COLO829 (cell line): ENCODE data around the gene AUP1.
A peak's percentile ranks its signal among the peaks of the same experiment; 100 is the strongest.

Experiments used
- DNase-seq: peaks from one replicate; pipeline ENCODE4 v3.0.0; 2012; ENCODE audit warnings: low spot score

The AUP1 gene

DNA sequence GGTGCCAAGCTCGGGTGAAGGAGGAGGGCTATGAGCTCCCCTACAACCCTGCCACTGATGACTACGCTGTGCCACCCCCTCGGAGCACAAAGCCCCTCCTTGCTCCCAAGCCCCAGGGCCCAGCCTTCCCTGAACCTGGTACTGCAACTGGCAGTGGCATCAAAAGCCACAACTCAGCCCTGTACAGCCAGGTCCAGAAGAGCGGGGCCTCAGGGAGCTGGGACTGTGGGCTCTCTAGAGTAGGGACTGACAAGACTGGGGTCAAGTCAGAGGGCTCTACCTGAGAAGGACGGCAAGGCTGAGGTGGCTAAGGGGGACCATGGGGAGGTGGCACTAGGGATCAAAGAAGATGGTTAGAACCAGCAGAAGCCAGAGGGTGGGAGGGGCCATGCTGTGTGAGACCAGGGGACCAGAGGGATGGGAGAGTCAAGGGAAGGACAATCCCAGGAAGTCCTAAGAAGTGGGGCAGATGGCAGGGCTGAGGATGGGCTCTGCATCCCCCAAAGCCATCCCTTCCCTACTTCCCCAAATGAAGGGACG, 27.4 kb upstream of the AUP1 start:
- no peak for DNase-seq

DNA sequence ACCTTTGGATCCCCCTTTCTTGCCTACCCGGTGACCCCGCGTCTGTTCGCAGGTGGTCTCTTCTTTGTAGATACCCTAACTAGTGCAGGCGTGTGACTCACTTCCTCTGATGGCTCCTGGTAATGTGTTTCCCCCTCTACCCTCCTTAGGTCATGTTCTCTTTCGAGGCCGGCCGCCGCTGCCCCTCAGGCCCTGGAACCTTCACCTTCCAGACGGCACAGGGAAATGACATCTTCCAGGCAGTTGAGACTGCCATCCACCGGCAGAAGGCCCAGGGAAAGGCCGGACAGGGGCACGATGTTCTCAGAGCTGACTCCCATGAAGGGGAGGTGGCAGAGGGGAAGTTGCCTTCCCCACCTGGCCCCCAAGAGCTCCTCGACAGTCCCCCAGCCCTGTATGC, 26.7 kb upstream of the AUP1 start:
- no peak for DNase-seq

GRCh38 chr2:74555610-74556103, 26.2 kb upstream of the AUP1 start:
- no peak for DNase-seq

GRCh38 chr2:74554820-74555531, 25.5 kb upstream of the AUP1 start:
- no peak for DNase-seq

GRCh38 chr2:74553892-74554819, 24.6 kb upstream of the AUP1 start, which contains the start of the genes DOK1 and LOXL3:
TSS of gene DOK1 (plus strand) at chr2:74554720. CDS start at chr2:74554755, 35 bp downstream.
TSS of gene LOXL3 (minus strand) at chr2:74553942. CDS start at chr2:74552634, 1,308 bp downstream.
- DNase-seq: peak; percentile 81

GRCh38 chr2:74552914-74553811, 23.7 kb upstream of the AUP1 start:
- no peak for DNase-seq

DNA sequence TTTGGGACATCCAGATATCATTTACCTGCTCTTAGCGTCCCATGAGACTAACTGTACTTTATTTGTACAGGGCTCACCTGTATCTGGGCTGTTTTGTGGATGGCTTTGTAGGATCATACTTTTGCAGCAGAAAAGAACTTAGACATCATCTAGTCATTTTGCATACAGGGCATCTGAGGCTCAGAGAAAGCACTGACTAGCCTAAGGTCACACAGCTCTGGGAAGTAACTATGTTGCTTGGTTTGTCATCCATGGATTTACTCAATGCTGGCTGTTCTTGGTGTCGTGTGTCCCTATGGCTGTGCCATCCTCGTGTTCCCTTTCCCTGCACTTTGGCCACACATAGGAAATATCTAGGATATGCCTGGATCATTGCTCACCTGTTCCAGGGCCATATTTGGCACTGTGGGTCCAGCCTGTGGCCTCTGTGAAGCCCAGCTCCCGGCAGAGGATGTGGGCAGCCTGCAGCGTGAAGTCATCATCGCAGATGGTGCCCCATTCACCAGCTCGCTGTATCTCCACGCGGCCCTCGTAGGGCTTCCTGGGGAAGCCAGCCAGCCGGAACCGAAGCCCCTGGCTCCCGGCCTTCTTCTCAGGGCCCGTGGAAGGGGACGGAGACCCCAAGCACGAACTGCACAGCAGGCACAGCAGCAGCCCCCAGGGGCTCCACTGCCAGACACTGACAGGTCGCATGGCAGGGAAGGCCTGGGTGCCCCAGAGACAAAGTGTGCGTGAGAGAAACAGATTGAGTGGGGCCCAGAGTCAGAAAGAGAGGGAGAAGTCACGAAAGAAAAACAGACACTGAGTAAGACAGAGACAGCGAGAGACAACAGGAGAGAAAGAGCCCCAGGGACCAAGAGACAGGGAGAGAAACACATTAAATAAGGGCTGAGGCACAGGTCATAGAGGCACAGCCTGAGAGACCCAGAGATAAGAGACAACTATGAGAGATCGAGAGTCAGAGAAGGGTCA, 22.7 kb upstream of the AUP1 start:
- no peak for DNase-seq

GRCh38 chr2:74551530-74551929, 22.0 kb upstream of the AUP1 start:
- no peak for DNase-seq

- no peak for DNase-seq
Observed at GRCh38 chr2:74550231-74550630, 20.7 kb upstream of the AUP1 start.

DNA sequence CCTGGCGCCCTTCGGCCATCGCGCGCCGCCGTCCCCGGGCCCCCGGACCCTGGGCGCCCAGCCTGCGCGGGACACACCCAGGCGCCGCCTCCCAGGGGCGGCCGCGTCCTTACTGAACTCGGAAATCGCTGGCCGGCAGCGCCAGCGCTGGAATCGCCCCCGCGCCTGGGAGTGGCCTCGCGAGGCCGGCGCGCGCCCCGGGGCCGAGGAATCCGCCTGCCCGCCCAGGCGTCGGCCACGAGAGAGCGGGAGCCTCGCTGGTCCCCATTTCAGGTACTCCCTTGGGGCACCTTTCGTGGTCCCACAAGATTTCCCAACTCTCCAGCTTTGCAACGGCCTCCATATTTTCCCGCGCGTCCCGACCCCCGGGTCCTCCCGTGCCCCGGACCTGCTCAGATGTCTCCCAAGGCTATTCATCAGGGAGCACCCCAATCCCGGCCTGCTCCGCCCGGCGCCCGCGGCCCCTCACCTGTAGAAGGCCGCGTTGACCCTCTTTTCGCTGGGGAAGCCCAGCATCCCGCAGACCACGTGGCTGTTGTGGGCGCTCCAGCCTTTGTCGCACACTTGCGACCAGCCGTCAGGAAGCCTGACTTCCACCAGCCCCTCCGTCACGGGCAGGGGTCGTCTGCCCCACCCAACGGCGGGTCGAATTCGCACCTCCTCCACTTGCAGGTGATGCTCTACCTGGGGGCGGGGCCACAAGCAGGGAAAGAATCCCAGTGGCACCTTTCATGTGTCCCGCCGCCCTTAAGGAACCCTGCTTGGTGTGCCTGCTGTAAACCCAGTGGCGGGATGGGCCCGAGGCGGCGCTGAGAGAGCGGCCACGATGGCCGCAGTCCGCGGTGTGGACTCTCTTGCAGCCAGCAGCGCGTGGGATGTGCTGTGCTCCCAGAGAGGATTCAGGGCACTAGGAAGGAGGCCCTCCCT, 19.7 kb upstream of the AUP1 start:
- peak; percentile 73 for DNase-seq

GRCh38 chr2:74548285-74548899, 18.9 kb upstream of the AUP1 start:
- peak; percentile 33 for DNase-seq

- DNase-seq: no peak
Observed at GRCh38 chr2:74546004-74546403, 16.5 kb upstream of the AUP1 start.

GRCh38 chr2:74544634-74545033, 15.1 kb upstream of the AUP1 start:
- DNase-seq: no peak

DNA sequence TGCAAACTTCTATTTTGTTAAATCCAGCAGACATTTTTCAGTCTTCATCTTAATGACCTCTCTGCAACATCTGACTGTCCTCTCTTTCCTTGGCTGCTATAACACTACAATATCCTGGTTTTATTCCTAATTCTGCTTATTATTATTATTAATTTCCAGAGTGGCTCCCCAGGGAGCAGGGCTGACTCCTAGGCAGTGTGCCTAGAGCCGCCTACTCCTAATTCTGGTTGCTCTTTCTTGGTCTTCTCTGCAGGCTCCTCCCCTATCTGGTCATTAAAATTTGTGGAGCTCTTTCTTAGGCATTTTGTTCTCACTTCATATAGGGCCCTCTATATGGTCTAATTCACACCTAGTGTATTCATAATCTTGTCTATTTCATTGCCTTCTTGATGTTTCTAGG, 13.5 kb upstream of the AUP1 start:
- DNase-seq: no peak

DNA sequence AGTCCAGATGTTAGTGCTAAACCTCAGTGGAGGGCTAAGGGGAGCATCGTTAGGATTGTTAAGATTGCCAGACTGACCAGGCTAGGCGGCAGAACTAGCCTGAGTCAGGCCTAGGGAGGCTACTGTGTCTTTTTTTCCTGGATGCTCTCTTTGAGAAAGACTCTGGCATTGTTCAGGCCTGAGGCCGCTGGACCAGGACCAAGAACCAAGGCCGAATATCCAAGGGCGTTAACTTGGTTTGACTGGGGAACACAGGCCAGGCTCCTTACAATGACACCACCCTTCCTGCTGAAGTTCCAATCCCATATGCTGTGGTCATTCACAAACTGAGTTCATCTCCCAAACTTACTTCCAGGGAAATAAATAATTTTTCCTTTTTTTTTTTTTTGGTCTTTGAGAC, 10.8 kb upstream of the AUP1 start:
- DNase-seq: no peak

- no peak for DNase-seq
Observed at GRCh38 chr2:74538881-74539339, 9.4 kb upstream of the AUP1 start.

GRCh38 chr2:74537140-74537539, 7.6 kb upstream of the AUP1 start:
- DNase-seq: no peak

- DNase-seq: no peak
Observed at GRCh38 chr2:74536166-74536950, 6.9 kb upstream of the AUP1 start.
